HG03354 (cell line): Measurements from ENCODE around the gene CTLA4.
A peak's percentile ranks its signal among the peaks of the same experiment; 100 is the strongest.

ENCODE experiments used
- ATAC-seq: cut with Tn5 transposase; IDR thresholded peaks from one replicate; pipeline ENCODE4 v1.9.1; 2021; ENCODE audit warnings: mild to moderate bottlenecking; ENCODE audit not compliant: unreplicated experiment, poor library complexity, severe bottlenecking

The CTLA4 gene

GRCh38 chr2:203867561-203868200 is at the start of gene CTLA4:
Gene CTLA4 (plus strand): TSS chr2:203867771. CDS start chr2:203867943, 172 bp downstream.
- ATAC-seq = no peak

GRCh38 chr2:203818656-203819055 is 48.9 kb upstream of the CTLA4 start:
- no peak for ATAC-seq

DNA sequence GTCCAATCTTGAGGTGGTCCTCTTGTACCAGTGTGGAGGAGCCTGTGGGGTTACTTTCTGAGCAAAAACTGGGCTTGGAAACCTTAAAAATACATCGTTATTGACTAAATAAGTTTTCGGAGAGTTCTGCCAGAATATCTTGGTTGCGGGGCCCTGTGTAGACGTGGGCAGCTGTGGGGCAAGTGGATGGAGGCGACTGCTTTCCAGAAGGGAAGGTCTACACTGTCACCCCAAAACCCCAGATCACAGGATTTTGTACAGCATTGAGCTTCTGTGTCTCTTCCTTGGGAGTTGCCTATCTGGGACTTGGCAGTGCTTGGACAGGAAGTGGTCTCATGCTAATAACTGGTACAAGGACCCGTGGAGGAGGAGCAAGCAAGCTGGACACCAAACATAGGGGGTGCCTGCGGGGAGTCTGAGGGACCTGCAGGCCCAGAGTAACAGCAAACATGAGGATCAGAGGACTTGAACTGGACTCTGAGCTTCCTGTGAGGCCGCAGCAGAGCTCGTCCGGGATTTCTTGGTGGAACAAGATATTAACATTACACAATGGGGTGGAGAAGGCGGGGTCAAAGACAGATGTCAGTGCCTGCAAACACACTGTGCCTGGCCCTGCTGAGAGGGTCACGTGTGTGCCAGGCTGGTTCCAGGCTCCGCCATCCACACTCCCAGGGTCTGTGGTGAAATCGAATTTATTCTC is 48.0 kb upstream of the CTLA4 start:
- ATAC-seq = no peak

- ATAC-seq = peak; percentile 92
These were observed 46.6 kb upstream of the CTLA4 start for GRCh38 chr2:203820969-203821368.

GRCh38 chr2:203822240-203822639 is 45.3 kb upstream of the CTLA4 start:
- no peak for ATAC-seq

DNA sequence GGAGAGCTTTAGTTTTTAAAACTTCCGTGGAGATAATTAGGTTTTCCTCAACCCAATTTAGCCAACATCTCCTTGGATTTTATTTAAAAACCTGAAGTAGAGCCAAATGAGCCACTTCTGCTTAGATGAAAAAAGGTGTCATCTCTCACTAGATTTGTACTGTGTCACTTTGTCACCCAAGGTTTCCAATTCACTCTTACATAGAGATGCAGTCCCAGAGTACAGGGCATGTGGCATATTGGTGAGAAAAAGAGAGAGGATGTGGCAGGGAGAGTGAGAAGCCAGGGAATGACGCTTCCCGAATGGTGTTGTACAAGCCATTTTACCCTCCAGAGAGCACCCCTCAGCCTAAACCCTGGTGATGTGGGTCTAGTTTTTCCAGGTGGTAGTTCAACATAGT is 44.4 kb upstream of the CTLA4 start:
- no peak for ATAC-seq

DNA sequence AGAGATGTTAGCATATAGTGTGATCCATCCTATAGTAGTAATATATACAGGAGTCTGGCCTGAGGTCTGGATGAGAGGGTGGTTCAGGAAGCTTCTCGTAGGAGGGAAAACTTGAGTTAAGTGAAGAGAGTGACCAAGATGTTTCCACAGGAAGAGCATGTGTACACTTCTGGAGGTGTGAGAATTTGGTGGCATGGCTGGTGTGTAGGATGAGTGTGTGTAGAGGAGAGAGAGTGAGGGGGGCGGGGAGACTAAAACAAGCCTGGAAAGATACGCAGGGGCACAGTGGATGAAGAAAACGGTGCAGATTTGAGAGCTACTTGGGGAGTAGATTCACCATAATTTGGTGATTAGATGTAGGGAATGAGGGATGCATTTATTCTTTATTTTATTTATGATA is 43.5 kb upstream of the CTLA4 start:
- no peak for ATAC-seq

GRCh38 chr2:203824603-203825002 is 43.0 kb upstream of the CTLA4 start:
- ATAC-seq = no peak

DNA sequence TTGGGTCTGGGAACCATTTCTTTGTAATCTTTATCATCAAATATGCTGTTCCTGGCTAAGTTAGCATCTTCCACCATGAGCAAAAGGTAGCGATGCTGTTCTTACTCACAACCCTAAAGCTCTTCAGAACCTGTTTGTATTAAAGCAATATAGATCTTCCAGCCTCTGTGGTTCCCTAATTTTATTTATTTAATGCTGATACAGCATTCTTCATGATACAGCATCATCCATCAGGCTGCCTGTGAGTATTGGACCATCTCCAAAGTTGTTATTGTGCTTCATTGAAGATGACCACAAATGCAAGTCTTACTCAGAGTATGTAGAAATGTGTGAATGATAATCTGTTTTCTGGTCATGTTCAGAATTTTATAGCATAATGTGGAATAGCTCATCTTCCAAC is 40.9 kb upstream of the CTLA4 start:
- no peak for ATAC-seq

- ATAC-seq = no peak
These were observed 37.1 kb upstream of the CTLA4 start for GRCh38 chr2:203830304-203831055.

DNA sequence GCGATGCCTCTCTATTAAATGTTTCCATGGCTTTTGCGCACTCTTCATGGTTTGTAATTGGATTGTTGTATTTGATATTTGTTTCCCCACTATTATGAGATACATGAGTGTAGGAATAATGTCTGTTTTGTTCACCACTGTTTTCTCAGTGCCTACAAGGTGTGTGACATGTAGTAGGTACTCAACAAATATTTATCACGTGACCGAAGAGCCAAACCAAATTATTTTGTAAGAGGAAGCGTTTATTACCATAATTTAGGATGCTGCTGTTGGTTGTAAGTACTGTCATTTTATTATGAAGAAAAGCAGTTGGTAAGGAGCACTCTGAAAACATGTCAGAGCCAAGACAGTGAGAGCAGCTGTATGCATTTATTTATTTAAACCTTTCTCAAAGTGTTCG is 32.2 kb upstream of the CTLA4 start:
- ATAC-seq = no peak

DNA sequence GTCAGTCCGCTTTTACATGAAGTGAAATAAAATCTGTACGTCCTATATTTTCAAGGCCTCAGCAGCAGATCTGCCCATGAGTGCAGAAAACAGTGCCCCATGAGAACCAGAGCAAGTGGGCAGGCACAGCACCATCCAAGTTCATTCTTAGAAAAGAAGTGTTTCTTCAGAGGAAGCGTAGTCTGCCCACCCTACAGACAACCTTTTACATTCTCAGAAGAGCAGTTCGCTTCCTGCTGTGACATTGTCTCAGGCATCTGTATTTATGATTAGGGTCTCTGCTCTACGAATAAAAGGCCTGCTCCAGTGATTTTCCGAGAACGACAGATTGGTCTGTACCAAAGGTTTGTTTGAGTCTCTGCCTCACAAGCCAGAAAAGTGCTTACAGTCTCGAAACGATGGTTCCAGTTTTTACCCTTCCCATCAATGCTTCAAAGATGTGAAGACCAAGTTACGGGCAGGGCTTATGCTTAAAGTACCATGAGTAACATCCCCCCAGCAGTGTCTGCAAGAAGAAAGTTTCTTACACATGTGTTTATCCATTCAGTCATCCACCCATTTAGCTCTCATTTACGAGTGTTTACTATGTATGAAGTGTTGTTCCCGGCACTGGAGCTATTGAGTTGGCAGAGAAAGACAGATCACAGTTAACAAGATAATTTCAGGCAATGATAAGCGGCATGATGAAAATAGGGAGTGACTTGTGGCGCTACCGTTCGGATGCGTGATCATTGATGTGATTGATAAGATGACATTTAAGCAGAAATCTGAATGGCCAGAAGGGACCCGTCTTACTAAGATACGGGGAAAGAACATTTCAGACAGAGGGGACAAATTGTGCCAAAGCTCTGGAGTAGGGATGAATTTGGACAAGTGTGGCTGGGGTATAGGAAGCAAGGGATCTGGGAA is 31.4 kb upstream of the CTLA4 start:
- no peak for ATAC-seq

- ATAC-seq = no peak
These were observed 26.8 kb upstream of the CTLA4 start for GRCh38 chr2:203840655-203841205.

DNA sequence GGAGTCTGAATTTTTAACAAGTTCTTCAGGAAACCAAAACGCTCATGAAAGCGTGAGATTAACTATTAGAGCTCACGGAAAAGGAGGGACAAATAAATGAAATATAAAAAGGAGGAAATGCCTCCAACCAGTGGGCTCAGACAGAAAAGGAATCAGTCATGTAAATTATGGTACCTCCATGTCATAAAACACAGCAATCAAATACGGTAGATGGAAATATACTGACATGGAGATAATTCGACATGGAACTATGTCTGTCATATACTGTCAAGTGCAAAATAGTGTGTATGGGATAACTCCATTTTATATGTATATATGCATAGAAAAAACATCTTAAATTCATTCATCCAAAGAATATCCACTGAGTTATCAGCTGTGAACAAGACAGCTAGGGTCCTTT is 25.9 kb upstream of the CTLA4 start:
- ATAC-seq = no peak

- ATAC-seq = no peak
These were observed 25.2 kb upstream of the CTLA4 start for GRCh38 chr2:203842373-203842772.

- ATAC-seq = no peak
These were observed 21.0 kb upstream of the CTLA4 start for GRCh38 chr2:203846490-203847105.

- no peak for ATAC-seq
These were observed 18.6 kb upstream of the CTLA4 start for GRCh38 chr2:203849010-203849409.

- no peak for ATAC-seq
These were observed 14.8 kb upstream of the CTLA4 start for GRCh38 chr2:203852760-203853159.

- no peak for ATAC-seq
These were observed 14.3 kb upstream of the CTLA4 start for GRCh38 chr2:203853271-203853670.
